Upper lobe of left lung (tissue), 4 donors: ENCODE results near the gene SLC28A2.

Experiments
- EP300 ChIP-seq, 4 donors: sonication (generic); formaldehyde crosslinking; IDR thresholded peaks; one replicate each; pipeline ENCODE4 v1.5.1; 2017; ENCODE audit warnings: antibody characterized with exemption in 4 of 4, control low read depth in 2 of 4
- TF ChIP-seq, protein P1 (sequence below), 6 experiments: fragments of 450-650 bp in 4 of 6; fragments of 200-600 bp in 2 of 6; sonication (generic) in 2 of 6; IDR thresholded peaks; one replicate each; pipeline ENCODE4 v1.5.1; 2016 to 2019; ENCODE audit warnings: antibody characterized with exemption in 6 of 6

DNA sequence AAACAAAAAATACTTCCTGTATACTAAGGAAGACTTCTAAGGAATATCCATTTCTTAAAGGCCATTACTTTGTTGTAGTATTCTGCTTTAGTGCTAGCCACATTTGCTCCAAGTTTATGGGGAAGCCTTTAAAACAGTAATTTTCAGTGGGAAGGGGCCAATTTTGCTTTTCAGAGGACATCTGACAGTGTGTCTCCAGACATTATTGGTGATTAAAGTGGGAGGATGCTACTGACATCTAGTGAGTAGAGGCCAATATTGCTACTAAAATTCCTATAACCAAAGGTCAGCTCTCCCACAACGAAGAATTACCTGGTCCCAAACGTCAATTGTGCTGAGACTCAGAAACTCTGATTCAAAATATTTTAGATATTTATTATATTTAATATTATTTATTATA is 24.8 kb downstream of the SLC28A2 start:
- TF ChIP-seq, protein P1, sequence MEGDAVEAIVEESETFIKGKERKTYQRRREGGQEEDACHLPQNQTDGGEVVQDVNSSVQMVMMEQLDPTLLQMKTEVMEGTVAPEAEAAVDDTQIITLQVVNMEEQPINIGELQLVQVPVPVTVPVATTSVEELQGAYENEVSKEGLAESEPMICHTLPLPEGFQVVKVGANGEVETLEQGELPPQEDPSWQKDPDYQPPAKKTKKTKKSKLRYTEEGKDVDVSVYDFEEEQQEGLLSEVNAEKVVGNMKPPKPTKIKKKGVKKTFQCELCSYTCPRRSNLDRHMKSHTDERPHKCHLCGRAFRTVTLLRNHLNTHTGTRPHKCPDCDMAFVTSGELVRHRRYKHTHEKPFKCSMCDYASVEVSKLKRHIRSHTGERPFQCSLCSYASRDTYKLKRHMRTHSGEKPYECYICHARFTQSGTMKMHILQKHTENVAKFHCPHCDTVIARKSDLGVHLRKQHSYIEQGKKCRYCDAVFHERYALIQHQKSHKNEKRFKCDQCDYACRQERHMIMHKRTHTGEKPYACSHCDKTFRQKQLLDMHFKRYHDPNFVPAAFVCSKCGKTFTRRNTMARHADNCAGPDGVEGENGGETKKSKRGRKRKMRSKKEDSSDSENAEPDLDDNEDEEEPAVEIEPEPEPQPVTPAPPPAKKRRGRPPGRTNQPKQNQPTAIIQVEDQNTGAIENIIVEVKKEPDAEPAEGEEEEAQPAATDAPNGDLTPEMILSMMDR (IDR thresholded peaks at IDR 0.05): peak in 4 of 6 experiments; percentile 18 to 40 (median 26)
- TF ChIP-seq EP300 (IDR thresholded peaks at IDR 0.05): no peak
